ENCODE data around the gene AHNAK.

DNA sequence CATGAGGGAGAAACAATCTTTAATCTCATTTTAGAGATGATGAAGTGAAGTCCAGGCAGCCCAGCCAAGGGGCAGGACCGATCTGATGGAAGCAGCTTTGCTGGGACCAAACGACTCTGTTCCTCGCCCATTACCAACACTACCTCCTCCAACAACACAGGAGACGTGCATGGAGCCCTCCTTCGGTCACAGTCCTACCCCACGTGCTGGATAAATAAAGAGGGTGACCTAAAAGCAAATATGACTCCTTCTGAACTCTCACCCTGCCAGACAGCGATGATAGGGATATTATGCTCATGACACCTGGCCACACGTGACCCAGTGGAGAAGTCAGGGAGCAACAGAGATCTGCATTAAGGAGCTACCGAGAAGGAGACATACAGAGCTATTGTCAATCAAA, 101.8 kb downstream of the AHNAK start:
- no peak for TF ChIP-seq CTCF (conservative IDR thresholded peaks at IDR 0.05 in 1 of 2, IDR thresholded peaks at IDR 0.05 in 1 of 2; ENCODE audit: extremely low read depth in 1 of 2, insufficient read depth in 1 of 2, low read depth in 1 of 2, low read length in 2 of 2)
- TF ChIP-seq EZH2 (IDR thresholded peaks at IDR 0.05; ENCODE audit: borderline replicate concordance, low read length): no peak

All from mammary epithelial cell (primary cell).